Measurements from ENCODE around the gene PTPN22. TPM values are rescaled to one million over a fixed set of nuclear protein-coding genes. Genes with fewer than 3 reads are reported as not detected.

Gene PTPN22
- total and polyA plus RNA-seq, 9 of the 15 experiments (the other 6 are each of a cell fraction or from before 2014, with no cell fraction given): 0.45 to 4.6 (median 1.1) TPM

- TF ChIP-seq ELK3 (CRISPR knock-in tag; IDR thresholded peaks at IDR 0.05) (no peak), KLF13 (tag; IDR thresholded peaks at IDR 0.05; ENCODE audit: borderline replicate concordance, low read depth) (no peak), TAF9B (IDR thresholded peaks at IDR 0.05; ENCODE audit: partially characterized antibody) (peak; percentile 69), SP1 (CRISPR knock-in tag; IDR thresholded peaks at IDR 0.05) (peak; percentile 74; the same call in 1 of the 2 replicates), ZNF583 (CRISPR knock-in tag; IDR thresholded peaks at IDR 0.05) (0 out of 2 replicates have a peak, but pooled peaks have one; percentile 21), ZNF75A (CRISPR knock-in tag; IDR thresholded peaks at IDR 0.05) (no peak), CC2D1A (IDR thresholded peaks at IDR 0.05) (peak; percentile 96), MIER1 (IDR thresholded peaks at IDR 0.05; ENCODE audit: low read depth) (0 out of 2 replicates have a peak, but pooled peaks have one; percentile 48), MTA2 (IDR thresholded peaks at IDR 0.05; ENCODE audit: low read depth) (peak; percentile 99), ZNF511 (CRISPR knock-in tag; IDR thresholded peaks at IDR 0.05) (no peak), CEBPZ (IDR thresholded peaks at IDR 0.05; ENCODE audit: borderline replicate concordance, low read depth, low read length) (0 out of 2 replicates have a peak, but pooled peaks have one; percentile 28), ERF (CRISPR knock-in tag; IDR thresholded peaks at IDR 0.05) (no peak), NBN (IDR thresholded peaks at IDR 0.05; ENCODE audit: low read depth) (peak; percentile 98), E2F5 (CRISPR knock-in tag; IDR thresholded peaks at IDR 0.05) (no peak), FOXM1 (IDR thresholded peaks at IDR 0.05; ENCODE audit: low read depth) (peak; percentile 96), FOXM1 (CRISPR knock-in tag; IDR thresholded peaks at IDR 0.05; ENCODE audit: low read depth) (no peak), ZNF324 (CRISPR knock-in tag; IDR thresholded peaks at IDR 0.05) (no peak), GATAD2A (IDR thresholded peaks at IDR 0.05) (peak; percentile 97), SUPT5H (IDR thresholded peaks at IDR 0.05) (0 out of 2 replicates have a peak, but pooled peaks have one; percentile 35), NCOA6 (IDR thresholded peaks at IDR 0.05) (peak; percentile 59), PTBP1 (IDR thresholded peaks at IDR 0.05; ENCODE audit: low read depth, low read length) (0 out of 2 replicates have a peak, but pooled peaks have one; percentile 54), SMARCE1 (IDR thresholded peaks at IDR 0.05) (peak; percentile 99), ZNF586 (CRISPR knock-in tag; conservative IDR thresholded peaks at IDR 0.05) (no peak)
Observed at GRCh38 chr1:113913887-113914664, 42.6 kb upstream of the PTPN22 start (continued).

Data from K562 (cell line).